LHCN-M2 (cell line): ENCODE results near the gene FUT4. TPM values are rescaled to one million over a fixed set of nuclear protein-coding genes. Genes with fewer than 3 reads are reported as not detected.

Experiments used
- total RNA-seq: library from RNA; depleted of rRNA; stranded (reverse); fragments of >200 nt; gene quantifications from 2 replicates; pipeline ENCODE4 v1.2.3, GENCODE V29; 2014; rRNA removed

Gene FUT4
- total RNA-seq, 1 experiment from 2014 or later = 4.8 TPM

Other genes with a start within 250 kb of the FUT4 start
- not detected in 2 replicates for gene IZUMO1R, start 239.3 kb upstream of the FUT4 start, total RNA-seq
- gene GPR83, start 142.5 kb upstream of the FUT4 start, total RNA-seq = not detected in 2 replicates
- gene MRE11, start 50.1 kb upstream of the FUT4 start, total RNA-seq = 12.9 and 19.0 TPM in 2 replicates
- 11.5 and 12.2 TPM in 2 replicates for gene ANKRD49, start 49.9 kb upstream of the FUT4 start, total RNA-seq
- not detected in 2 replicates for gene C11orf97, start 31.5 kb upstream of the FUT4 start, total RNA-seq
- 0.52 and 1.2 TPM in 2 replicates for gene PIWIL4, start 23.4 kb downstream of the FUT4 start, total RNA-seq
- 30.2 and 39.8 TPM in 2 replicates for gene AMOTL1, start 224.4 kb downstream of the FUT4 start, total RNA-seq